K562 (cell line): ENCODE results near the gene EFNA5. TPM values are rescaled to one million over a fixed set of nuclear protein-coding genes. Genes with fewer than 3 reads are reported as not detected.

ENCODE experiments used
- ATAC-seq: fragments of 200-7000 bp; cut with Tn5 transposase; 3 replicates; pipeline ENCODE4 v1.9.1; 2020; ENCODE audit warnings: moderate library complexity
- BruUV-seq: library from RNA; stranded (reverse); fragments of 400-500 nt; replicated peaks from 2 replicates; lab custom pipeline; 2021; lab: Mats Ljungman, UMichigan
- CTCF ChIA-PET: fragments of 300-600 bp; formaldehyde crosslinking; extraction: SDS; loops from one replicate; lab custom pipeline; 2021; ENCODE audit warnings: low intra/inter-chr PET ratio; lab: Yijun Ruan, JAX
- POLR2A ChIA-PET: fragments of 300-600, 350-650 bp; sonication (Branson Sonifier 250); formaldehyde crosslinking; extraction: SDS; loops from one replicate; lab custom pipeline; 2021; ENCODE audit warnings: antibody characterized with exemption, inconsistent platforms; lab: Yijun Ruan, JAX
- DNase-seq, 4 experiments: peaks; one replicate each; pipeline versions ENCODE4 v3.0.0 to v3.0.0-alpha.2; 2011 to 2018; ENCODE audit warnings: low spot score in 3 of 4, mixed read lengths in 3 of 4; ENCODE audit errors: extremely low read depth in 1 of 4
- FAIRE-seq: peaks from 2 replicates; lab custom pipeline; 2011; peaks lifted over from hg19 to GRCh38; lab: Jason Lieb, UNC
- H2AFZ ChIP-seq: 2 replicates; pipeline ENCODE4 v1.6.0; 2011; ENCODE audit warnings: low read depth, low read length, control low read depth, inconsistent platforms
- H3K27ac ChIP-seq: fragments of 200-600 bp; 3 replicates; pipeline ENCODE4 v1.8.0; 2011; ENCODE audit warnings: low read depth, mild to moderate bottlenecking, control low read depth, inconsistent platforms, low read length, moderate library complexity, mixed read lengths; ENCODE audit errors: extremely low read depth
- H3K27me3 ChIP-seq, 2 experiments: fragments of 300-600 bp in 1 of 2; 2 replicates in 1 of 2; 3 replicates in 1 of 2; pipeline versions ENCODE4 v1.6.0 to v1.8.0; 2011; ENCODE audit warnings: inconsistent platforms in 2 of 2, low read length in 2 of 2, mild to moderate bottlenecking in 1 of 2, mixed read lengths in 1 of 2, moderate library complexity in 1 of 2; ENCODE audit not compliant: control insufficient read depth in 2 of 2, insufficient read depth in 2 of 2
- H3K36me3 ChIP-seq: fragments of 300-600 bp; 3 replicates; pipeline ENCODE4 v1.8.0; 2011; ENCODE audit warnings: mild to moderate bottlenecking, low read length, inconsistent platforms; ENCODE audit not compliant: control insufficient read depth, insufficient read depth
- H3K4me1 ChIP-seq, 2 experiments: fragments of 200-600 bp in 1 of 2; replicated peaks in 1 of 2; 2 replicates in 1 of 2; 3 replicates in 1 of 2; pipeline versions ENCODE4 v1.5.1 to v1.8.0; 2011; ENCODE audit warnings: inconsistent platforms in 2 of 2, low read length in 2 of 2, mild to moderate bottlenecking in 1 of 2, mixed read lengths in 1 of 2, moderate library complexity in 1 of 2; ENCODE audit not compliant: control insufficient read depth in 2 of 2, insufficient read depth in 2 of 2
- H3K4me2 ChIP-seq: 2 replicates; pipeline ENCODE4 v1.6.1; 2011; ENCODE audit warnings: low read length, control low read depth, inconsistent platforms, mixed read lengths; ENCODE audit not compliant: insufficient read depth
- H3K4me3 ChIP-seq: fragments of 200-600 bp; sonication (generic), shearing (Covaris generic); 2 replicates; pipeline ENCODE4 v1.5.1; 2016; ENCODE audit warnings: control low read depth, inconsistent platforms
- H3K79me2 ChIP-seq: fragments of 200-600 bp; 3 replicates; pipeline ENCODE4 v1.8.0; 2011; ENCODE audit warnings: low read length, inconsistent platforms; ENCODE audit not compliant: control insufficient read depth, insufficient read depth
- H3K9ac ChIP-seq, 2 experiments: 2 replicates each; pipeline versions ENCODE4 v1.6.0 to v1.6.1; 2011; ENCODE audit warnings: low read depth in 2 of 2, low read length in 2 of 2, control low read depth in 1 of 2, inconsistent platforms in 1 of 2, mild to moderate bottlenecking in 1 of 2, mixed read lengths in 1 of 2; ENCODE audit not compliant: insufficient read depth in 1 of 2
- H3K9me1 ChIP-seq: one replicate; pipeline ENCODE4 v1.6.0; 2011; ENCODE audit warnings: inconsistent platforms, mild to moderate bottlenecking, low read length, moderate library complexity; ENCODE audit not compliant: control insufficient read depth, insufficient read depth
- H3K9me3 ChIP-seq: replicated peaks from 2 replicates; pipeline ENCODE4 v1.5.1; 2011; ENCODE audit warnings: low read depth, low read length, inconsistent platforms; ENCODE audit not compliant: control insufficient read depth, insufficient read depth
- H4K20me1 ChIP-seq: replicated peaks from 2 replicates; pipeline ENCODE4 v1.6.1; 2011; ENCODE audit warnings: low read length, inconsistent platforms, mixed read lengths; ENCODE audit not compliant: control insufficient read depth, insufficient read depth
- COPS2 ChIP-seq: fragments of 450-650 bp; conservative IDR thresholded peaks from 2 replicates; pipeline ENCODE4 v1.6.1; 2016; ENCODE audit warnings: mild to moderate bottlenecking, moderate library complexity
- FOXK1 ChIP-seq: sonication (generic); formaldehyde crosslinking; IDR thresholded peaks from 2 replicates; pipeline ENCODE4 v1.8.0; 2022; ENCODE audit warnings: missing genetic modification reagents, mild to moderate bottlenecking, borderline replicate concordance
- JUND ChIP-seq, 2 experiments: IDR thresholded peaks; 2 replicates in 1 of 2; 3 replicates in 1 of 2; pipeline ENCODE4 v1.6.1; 2011; ENCODE audit warnings: borderline replicate concordance in 2 of 2, low read depth in 2 of 2, low read length in 2 of 2, improper control_type of control experiment in 1 of 2, missing biosample characterization in 1 of 2, missing genetic modification characterization in 1 of 2, missing genetic modification reagents in 1 of 2
- NCOA1 ChIP-seq: fragments of 450-650 bp; IDR thresholded peaks from 2 replicates; pipeline ENCODE4 v1.6.1; 2016; ENCODE audit warnings: low read depth
- NFIC ChIP-seq: fragments of 450-650 bp; IDR thresholded peaks from 2 replicates; pipeline ENCODE4 v1.6.1; 2017; ENCODE audit warnings: mild to moderate bottlenecking, inconsistent platforms
- NRF1 ChIP-seq, 2 experiments: fragments of 450-650 bp; IDR thresholded peaks in 1 of 2; conservative IDR thresholded peaks in 1 of 2; 2 replicates each; pipeline ENCODE4 v1.6.1; 2014; ENCODE audit warnings: mild to moderate bottlenecking in 2 of 2
- RAD21 ChIP-seq, 2 experiments: fragments of 250-450 bp in 1 of 2; fragments of 450-650 bp in 1 of 2; sonication (Bioruptor Pico) in 1 of 2; formaldehyde crosslinking in 1 of 2; IDR thresholded peaks in 1 of 2; conservative IDR thresholded peaks in 1 of 2; 2 replicates each; pipeline versions ENCODE4 v1.4.0 to v1.8.0; 2020 to 2022; ENCODE audit warnings: mild to moderate bottlenecking in 2 of 2, moderate library complexity in 1 of 2
- SMC3 ChIP-seq: conservative IDR thresholded peaks from 2 replicates; pipeline ENCODE4 v1.6.1; 2011; ENCODE audit warnings: low read depth, low read length, improper control_type of control experiment; ENCODE audit not compliant: insufficient read depth
- WGBS: fragments of 100-300 bp; shearing (Covaris generic); methylation state at CpG from one replicate; pipeline ENCODE4 v1.1.6; 2016; ENCODE audit warnings: low coverage, mixed read lengths; ENCODE audit not compliant: insufficient coverage; ENCODE audit errors: missing lambda C conversion rate; 5-methylcytosine and 5-hydroxymethylcytosine counted together
- in situ Hi-C: fragments of 300-500 bp; cut with MboI; formaldehyde crosslinking; loops from 4 replicates; pipeline ENCODE4 v1.15.0; 2018; ENCODE audit warnings: inconsistent platforms, mixed read lengths
- intact Hi-C: fragments of 100-400 bp; cut with micrococcal nuclease; formaldehyde crosslinking; loops from 2 replicates; pipeline ENCODE4 v1.14.2; 2022
- polyA plus RNA-seq, 8 experiments: library from polyadenylated mRNA; depleted of rRNA in 4 of 8; stranded (reverse) in 5 of 8; unstranded in 3 of 8; fragments of >200 nt; fragmentation: Nextera tagmentation in 2 of 8; fragmentation: Illumina TruSeq in 1 of 8; extraction: Ambion mirVana in 2 of 8; extraction: Trizol in 1 of 8; gene quantifications; 2 replicates each; pipeline versions ENCODE4 v1.2.1 to v1.2.3, GENCODE V29; 2011 to 2014; ENCODE audit warnings: inconsistent platforms in 1 of 8, missing spikeins in 1 of 8
- total RNA-seq, 7 experiments: library from RNA; depleted of rRNA in 6 of 7; stranded (reverse); fragments of >200 nt in 6 of 7; fragmentation: Illumina TruSeq in 2 of 7; extraction: Trizol in 2 of 7; gene quantifications; 2 replicates each; pipeline versions ENCODE4 v1.2.1 to v1.2.3, GENCODE V29; 2011 to 2021; ENCODE audit warnings: low replicate concordance in 1 of 7
- TF ChIP-seq, protein P1 (sequence below), 3 experiments: IDR thresholded peaks in 2 of 3; conservative IDR thresholded peaks in 1 of 3; 2 replicates each; pipeline ENCODE4 v1.5.1; 2011 to 2012; ENCODE audit warnings: low read length in 3 of 3, mild to moderate bottlenecking in 3 of 3, control low read depth in 2 of 3, improper control_type of control experiment in 1 of 3, inconsistent platforms in 1 of 3, low read depth in 1 of 3, mixed read lengths in 1 of 3, moderate library complexity in 1 of 3; ENCODE audit not compliant: insufficient read depth in 2 of 3
- TF ChIP-seq, protein P2 (sequence below): IDR thresholded peaks from 2 replicates; pipeline ENCODE4 v1.6.1; 2011; ENCODE audit warnings: borderline replicate concordance, low read depth, mild to moderate bottlenecking, moderate library complexity, low read length; ENCODE audit not compliant: insufficient read depth, poor library complexity, severe bottlenecking

The EFNA5 gene
- total and polyA plus RNA-seq, 9 of the 15 experiments (the other 6 are each of a cell fraction or from before 2014, with no cell fraction given) = 0.20 TPM; not detected in 8

DNA sequence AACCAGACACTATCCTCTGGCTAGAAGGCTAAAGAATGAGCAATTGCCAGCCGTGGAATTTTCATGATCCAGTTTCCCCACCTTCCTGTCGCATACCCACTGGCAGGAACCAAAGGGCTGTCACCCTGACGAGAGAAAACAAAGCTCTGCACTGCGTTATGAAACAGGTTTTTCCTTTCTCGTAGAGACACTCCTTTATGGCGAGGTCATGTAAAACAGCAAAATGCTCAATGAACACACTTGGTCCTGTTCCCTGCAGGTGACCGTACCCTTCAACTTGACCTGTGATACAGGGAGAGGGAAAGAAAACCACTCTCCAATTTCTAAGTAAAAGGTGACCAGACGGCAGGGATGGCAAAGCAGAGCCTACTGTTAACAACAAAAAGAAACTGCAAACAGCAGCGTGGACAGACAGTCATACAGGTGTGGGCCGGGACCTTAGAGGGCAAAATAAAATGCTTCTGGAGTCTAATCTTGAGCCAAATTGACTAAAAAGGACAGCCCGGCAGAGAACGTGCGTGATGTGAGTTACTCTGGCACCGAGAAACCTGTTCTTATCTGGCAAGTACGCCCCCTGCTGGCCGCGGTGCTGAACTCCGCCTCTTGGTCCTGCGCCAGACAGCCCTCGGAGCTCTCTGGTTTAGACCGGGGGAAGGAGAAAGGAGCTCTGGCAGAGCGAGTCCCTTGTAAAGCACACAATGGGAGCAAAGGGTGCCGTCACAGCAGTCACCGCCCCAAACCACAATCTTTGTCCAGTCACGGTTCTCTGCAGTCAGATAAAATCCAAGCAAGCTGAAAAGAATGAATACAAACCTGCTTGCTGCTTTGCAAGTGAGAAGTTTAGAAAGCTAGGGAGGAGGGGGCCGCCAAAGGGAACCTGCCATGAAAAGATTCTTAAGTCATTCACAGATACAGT lies 98.9 kb downstream of the EFNA5 start:
- Histone ChIP-seq H3K27ac (no peak overlapping the region), H4K20me1 (no peaks in the 10 kb centered on the region), H3K27me3 (no peaks in the 10 kb centered on the region), H3K4me3 (no peak overlapping the region), H3K4me1 (no peaks in the 10 kb centered on the region), H3K79me2 (no peaks in the 10 kb centered on the region), H3K9me1 (no peaks in the 10 kb centered on the region), H3K9ac (no peak overlapping the region), H3K9me3 (no peaks in the 10 kb centered on the region), H3K36me3 (no peaks in the 10 kb centered on the region), H3K4me2 (peak overlapping the region; percentile 63), H2AFZ (peak overlapping the region; percentile 59; the same call in 1 of the 2 replicates)
- in situ Hi-C loops (no loop called here), intact Hi-C loops (no loop called here)
- BruUV-seq = no TSS peak
- WGBS = under 1% methylated on average over 17 of the region's 26 CpGs
- FAIRE-seq (peak; percentile 66), DNase-seq (peak; percentile 68 to 83 (median 74)), ATAC-seq (peak; percentile 99)
- ChIA-PET POLR2A (interaction anchor here (1.0 to 1.1 kb wide), 2 partner anchors 10 to 1850 kb away, joined by 3 to 4 read pairs; no protein-coding TSS in a partner anchor), CTCF (interaction anchor here (0.8 kb wide), 1 partner anchor 10 kb away, joined by 3 read pairs; no protein-coding TSS in a partner anchor)
- TF ChIP-seq SMC3 (peak; percentile 48), JUND (IDR thresholded peaks at IDR 0.05; ENCODE audit: borderline replicate concordance, low read depth, low read length) (no peak), JUND (tag; IDR thresholded peaks at IDR 0.05; ENCODE audit: borderline replicate concordance, low read depth, low read length) (no peak), RAD21 (CRISPR knock-in tag; conservative IDR thresholded peaks at IDR 0.05 in 1 of 2, IDR thresholded peaks at IDR 0.05 in 1 of 2) (peak; percentile 54 to 65), COPS2 (no peak), NRF1 (conservative IDR thresholded peaks at IDR 0.05 in 1 of 2, IDR thresholded peaks at IDR 0.05 in 1 of 2) (peak in 1 of 2 experiments; percentile 26; a peak in 1 of 4 replicates), FOXK1 (CRISPR knock-in tag) (no peak), NCOA1 (no peak), NFIC (peak; percentile 92)
- TF ChIP-seq, protein P1, sequence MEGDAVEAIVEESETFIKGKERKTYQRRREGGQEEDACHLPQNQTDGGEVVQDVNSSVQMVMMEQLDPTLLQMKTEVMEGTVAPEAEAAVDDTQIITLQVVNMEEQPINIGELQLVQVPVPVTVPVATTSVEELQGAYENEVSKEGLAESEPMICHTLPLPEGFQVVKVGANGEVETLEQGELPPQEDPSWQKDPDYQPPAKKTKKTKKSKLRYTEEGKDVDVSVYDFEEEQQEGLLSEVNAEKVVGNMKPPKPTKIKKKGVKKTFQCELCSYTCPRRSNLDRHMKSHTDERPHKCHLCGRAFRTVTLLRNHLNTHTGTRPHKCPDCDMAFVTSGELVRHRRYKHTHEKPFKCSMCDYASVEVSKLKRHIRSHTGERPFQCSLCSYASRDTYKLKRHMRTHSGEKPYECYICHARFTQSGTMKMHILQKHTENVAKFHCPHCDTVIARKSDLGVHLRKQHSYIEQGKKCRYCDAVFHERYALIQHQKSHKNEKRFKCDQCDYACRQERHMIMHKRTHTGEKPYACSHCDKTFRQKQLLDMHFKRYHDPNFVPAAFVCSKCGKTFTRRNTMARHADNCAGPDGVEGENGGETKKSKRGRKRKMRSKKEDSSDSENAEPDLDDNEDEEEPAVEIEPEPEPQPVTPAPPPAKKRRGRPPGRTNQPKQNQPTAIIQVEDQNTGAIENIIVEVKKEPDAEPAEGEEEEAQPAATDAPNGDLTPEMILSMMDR (IDR thresholded peaks at IDR 0.05 in 2 of 3, conservative IDR thresholded peaks at IDR 0.05 in 1 of 3; ENCODE audit: insufficient read depth in 2 of 3, low read depth in 1 of 3, low read length in 3 of 3) = peak; percentile 71 to 90 (median 72)
- TF ChIP-seq, protein P2, sequence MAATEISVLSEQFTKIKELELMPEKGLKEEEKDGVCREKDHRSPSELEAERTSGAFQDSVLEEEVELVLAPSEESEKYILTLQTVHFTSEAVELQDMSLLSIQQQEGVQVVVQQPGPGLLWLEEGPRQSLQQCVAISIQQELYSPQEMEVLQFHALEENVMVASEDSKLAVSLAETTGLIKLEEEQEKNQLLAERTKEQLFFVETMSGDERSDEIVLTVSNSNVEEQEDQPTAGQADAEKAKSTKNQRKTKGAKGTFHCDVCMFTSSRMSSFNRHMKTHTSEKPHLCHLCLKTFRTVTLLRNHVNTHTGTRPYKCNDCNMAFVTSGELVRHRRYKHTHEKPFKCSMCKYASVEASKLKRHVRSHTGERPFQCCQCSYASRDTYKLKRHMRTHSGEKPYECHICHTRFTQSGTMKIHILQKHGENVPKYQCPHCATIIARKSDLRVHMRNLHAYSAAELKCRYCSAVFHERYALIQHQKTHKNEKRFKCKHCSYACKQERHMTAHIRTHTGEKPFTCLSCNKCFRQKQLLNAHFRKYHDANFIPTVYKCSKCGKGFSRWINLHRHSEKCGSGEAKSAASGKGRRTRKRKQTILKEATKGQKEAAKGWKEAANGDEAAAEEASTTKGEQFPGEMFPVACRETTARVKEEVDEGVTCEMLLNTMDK = peak; percentile 70
